Spleen (tissue), 11 donors: Measurements from ENCODE around the gene CACNB2. TPM values are rescaled to one million over a fixed set of nuclear protein-coding genes. Genes with fewer than 3 reads are reported as not detected.

Experiments
- DNase-seq: peaks from one replicate; pipeline ENCODE4 v3.0.0-alpha.2; 2020
- H3K27ac ChIP-seq, 8 donors: fragments of 200-600 bp; sonication (generic) in 7 of 8; 1 replicate in 4 of 8; 2 replicates in 4 of 8; pipeline versions ENCODE4 v1.5.0 to v1.8.0; 2016 to 2021; ENCODE audit warnings: inconsistent platforms in 4 of 8, mild to moderate bottlenecking in 4 of 8, moderate library complexity in 1 of 8
- H3K27me3 ChIP-seq, 7 donors: fragments of 200-600 bp; sonication (generic) in 6 of 7; replicated peaks in 1 of 7; 1 replicate in 4 of 7; 2 replicates in 3 of 7; pipeline versions ENCODE4 v1.5.0 to v1.8.0; 2016 to 2021; ENCODE audit warnings: inconsistent platforms in 3 of 7, mild to moderate bottlenecking in 1 of 7
- H3K36me3 ChIP-seq, 6 donors: fragments of 200-600 bp; sonication (generic) in 5 of 6; 1 replicate in 4 of 6; 2 replicates in 2 of 6; pipeline versions ENCODE4 v1.5.0 to v1.8.0; 2016 to 2021; ENCODE audit warnings: inconsistent platforms in 2 of 6
- H3K4me1 ChIP-seq, 6 donors: fragments of 200-600 bp; sonication (generic) in 5 of 6; 1 replicate in 3 of 6; 2 replicates in 3 of 6; pipeline versions ENCODE4 v1.5.0 to v1.8.0; 2016 to 2021; ENCODE audit warnings: inconsistent platforms in 3 of 6
- H3K4me3 ChIP-seq, 8 donors: fragments of 200-600 bp; sonication (generic) in 7 of 8; 1 replicate in 4 of 8; 2 replicates in 4 of 8; pipeline versions ENCODE4 v1.5.0 to v1.8.0; 2016 to 2021; ENCODE audit warnings: inconsistent platforms in 4 of 8, mild to moderate bottlenecking in 4 of 8, moderate library complexity in 2 of 8
- H3K9me3 ChIP-seq, 8 donors: fragments of 200-600 bp; sonication (generic) in 7 of 8; 1 replicate in 4 of 8; 2 replicates in 4 of 8; pipeline versions ENCODE4 v1.5.0 to v1.8.0; 2016 to 2021; ENCODE audit warnings: inconsistent platforms in 4 of 8
- CTCF ChIP-seq, 11 experiments: fragments of 200-600 bp in 7 of 11; fragments of 450-650 bp in 4 of 11; sonication (generic) in 4 of 11; IDR thresholded peaks in 8 of 11; conservative IDR thresholded peaks in 3 of 11; 1 replicate in 7 of 11; 2 replicates in 4 of 11; pipeline versions ENCODE4 v1.4.0 to v1.8.0; 2016 to 2021; ENCODE audit warnings: antibody characterized with exemption in 11 of 11, inconsistent platforms in 4 of 11, mild to moderate bottlenecking in 1 of 11
- POLR2A ChIP-seq, 3 donors: fragments of 450-650 bp; IDR thresholded peaks; one replicate each; pipeline ENCODE4 v1.5.1; 2017; ENCODE audit warnings: antibody characterized with exemption in 3 of 3, mild to moderate bottlenecking in 1 of 3
- POLR2AphosphoS5 ChIP-seq, 3 donors: sonication (generic); formaldehyde crosslinking; IDR thresholded peaks; one replicate each; pipeline ENCODE4 v1.5.1; 2017; ENCODE audit warnings: antibody characterized with exemption in 3 of 3
- WGBS, 5 donors: extraction: QIAGEN DNeasy Blood & Tissue Kit in 3 of 5; methylation state at CpG; one replicate each; pipeline versions ENCODE4 v1.1.5 to v1.1.7; 2013 to 2018; 5-methylcytosine and 5-hydroxymethylcytosine counted together
- intact Hi-C: fragments of 100-400 bp; cut with DNase I; formaldehyde crosslinking; loops from one replicate; pipeline ENCODE4 v1.15.0; 2023; ENCODE audit warnings: low total_unique reads
- polyA plus RNA-seq, 3 donors: library from polyadenylated mRNA; stranded (reverse); fragments of 200-250 nt; gene quantifications; one replicate each; pipeline ENCODE4 v1.2.1, GENCODE V29; 2013
- total RNA-seq, 7 donors: library from RNA; depleted of rRNA in 3 of 7; stranded (reverse); fragments of >200 nt in 3 of 7; fragmentation: NEBNext Ultra II Directional in 4 of 7; extraction: Animal tissue kit (Norgen Biotek cat#: 25700) in 4 of 7; gene quantifications; one replicate each; pipeline versions ENCODE4 v1.1.0 to v1.2.1, GENCODE V29; 2016 to 2021
- donor health status: healthy with polysubstance abuse.
- donor health status: DM: no; HTN: no; CAD: no; lungs with moderate emphysema.
- donor health status: DM: no; HTN: no; CAD: no.
- donor health status: Bipolar disorder and iron deficiency.
- donor health status: healthy.
- donor health status: DM: no; HTN: no; CAD: no.
- donor health status: DM: yes; HTN: yes; CAD: no.

The CACNB2 gene
- total and polyA plus RNA-seq, 10 donors = 0.17 to 0.79 (median 0.44) TPM; not detected in 1

DNA sequence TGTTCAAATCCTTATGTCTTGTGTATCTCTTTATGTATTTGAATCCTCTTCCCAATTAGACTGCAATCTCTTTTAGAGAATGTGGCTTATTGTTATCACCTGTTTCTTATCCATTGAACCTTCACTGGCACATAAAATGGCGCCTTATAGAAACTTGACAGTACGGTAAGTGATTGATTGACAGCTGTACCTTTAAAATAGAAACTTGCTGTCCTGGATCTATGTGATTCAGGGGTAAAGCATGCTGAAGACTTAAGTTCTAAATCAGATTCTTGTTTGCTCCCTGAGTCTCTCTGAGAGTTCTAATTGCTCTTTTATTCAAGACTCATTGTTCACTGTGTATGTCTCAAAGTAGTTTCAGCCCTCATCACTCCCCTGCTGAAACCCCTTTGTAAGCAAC, 91.3 kb downstream of the CACNB2 start:
- TF ChIP-seq POLR2A (IDR thresholded peaks at IDR 0.05) (no peak), CTCF (IDR thresholded peaks at IDR 0.05 in 8 of 11, conservative IDR thresholded peaks at IDR 0.05 in 3 of 11) (no peak), POLR2AphosphoS5 (IDR thresholded peaks at IDR 0.05) (no peak)
- no peak for DNase-seq
- Histone ChIP-seq H3K4me3 (no peak overlapping the region), H3K27ac (no peak overlapping the region), H3K4me1 (no peaks in the 10 kb centered on the region), H3K9me3 (no peaks in the 10 kb centered on the region), H3K27me3 (no peaks in the 10 kb centered on the region), H3K36me3 (no peaks in the 10 kb centered on the region)
- intact Hi-C loops = no loop called here
- WGBS, 5 donors = 87 to 97% (median 95%) methylated on average over 2 of the region's 2 CpGs

GRCh38 chr10:18233775-18234174, 93.6 kb downstream of the CACNB2 start:
- 64 to 80% (median 73%) methylated on average over 8 of the region's 8 CpGs for WGBS, 5 donors
- intact Hi-C loops = no loop called here
- H3K9me3 ChIP-seq = no peaks in the 10 kb centered on the region
- H3K36me3 ChIP-seq = no peaks in the 10 kb centered on the region
- H3K27ac ChIP-seq = no peak overlapping the region
- no peak for TF ChIP-seq POLR2A (IDR thresholded peaks at IDR 0.05)
- no peak for TF ChIP-seq POLR2AphosphoS5 (IDR thresholded peaks at IDR 0.05)
- TF ChIP-seq CTCF (IDR thresholded peaks at IDR 0.05 in 8 of 11, conservative IDR thresholded peaks at IDR 0.05 in 3 of 11) = no peak
- H3K4me1 ChIP-seq = no peaks in the 10 kb centered on the region
- DNase-seq = no peak
- H3K27me3 ChIP-seq = no peaks in the 10 kb centered on the region
- no peak overlapping the region for H3K4me3 ChIP-seq

- Histone ChIP-seq H3K9me3 (no peaks in the 10 kb centered on the region), H3K27ac (no peak overlapping the region), H3K27me3 (no peaks in the 10 kb centered on the region), H3K4me1 (no peaks in the 10 kb centered on the region), H3K4me3 (no peak overlapping the region), H3K36me3 (no peaks in the 10 kb centered on the region)
- TF ChIP-seq POLR2A (IDR thresholded peaks at IDR 0.05) (no peak), CTCF (IDR thresholded peaks at IDR 0.05 in 8 of 11, conservative IDR thresholded peaks at IDR 0.05 in 3 of 11) (no peak), POLR2AphosphoS5 (IDR thresholded peaks at IDR 0.05) (no peak)
- intact Hi-C loops = no loop called here
- DNase-seq = no peak
- WGBS, 5 donors = 70 to 84% (median 80%) methylated on average over 4 of the region's 4 CpGs
These were observed 95.3 kb downstream of the CACNB2 start for GRCh38 chr10:18235477-18235876.

GRCh38 chr10:18236756-18237155, 96.5 kb downstream of the CACNB2 start:
- H3K36me3 ChIP-seq = no peaks in the 10 kb centered on the region
- no peak for DNase-seq
- intact Hi-C loops = no loop called here
- H3K4me3 ChIP-seq = no peak overlapping the region
- 70 to 84% (median 77%) methylated on average over 3 of the region's 3 CpGs for WGBS, 5 donors
- H3K4me1 ChIP-seq = no peaks in the 10 kb centered on the region
- H3K27me3 ChIP-seq = no peaks in the 10 kb centered on the region
- no peak overlapping the region for H3K27ac ChIP-seq
- no peak for TF ChIP-seq POLR2A (IDR thresholded peaks at IDR 0.05)
- no peaks in the 10 kb centered on the region for H3K9me3 ChIP-seq

DNA sequence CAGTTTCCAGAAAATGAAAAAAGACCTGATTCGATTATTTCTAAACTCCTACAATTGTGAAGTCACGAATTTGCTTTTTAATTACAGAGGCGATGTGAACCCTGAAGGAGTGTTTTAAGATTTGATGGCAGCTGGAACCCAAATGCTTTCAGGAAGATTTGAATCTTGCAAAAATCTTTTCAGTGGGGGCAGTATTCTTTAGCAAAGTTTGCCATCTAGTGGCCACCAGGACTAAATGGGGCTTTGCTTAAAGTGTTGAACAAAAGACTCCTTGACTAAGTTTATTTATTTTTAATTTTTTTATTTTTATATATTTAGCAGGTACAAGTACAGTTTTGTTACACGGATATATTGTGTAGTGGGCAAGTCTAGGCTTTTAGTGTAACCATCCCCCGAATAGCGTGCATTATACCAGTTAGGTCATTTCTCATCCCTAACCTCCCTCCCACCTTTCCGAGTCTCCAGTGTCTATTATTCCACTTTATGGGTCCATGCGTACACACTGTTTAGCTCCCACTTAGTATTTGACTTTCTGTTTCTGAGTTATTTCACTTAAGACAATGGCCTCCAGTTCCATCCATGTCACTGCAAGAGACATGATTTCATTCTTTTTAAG, 98.8 kb downstream of the CACNB2 start:
- Histone ChIP-seq H3K9me3 (no peaks in the 10 kb centered on the region), H3K27ac (no peak overlapping the region), H3K27me3 (no peaks in the 10 kb centered on the region), H3K4me3 (no peak overlapping the region), H3K4me1 (no peaks in the 10 kb centered on the region), H3K36me3 (no peaks in the 10 kb centered on the region)
- TF ChIP-seq POLR2A (IDR thresholded peaks at IDR 0.05) (no peak), POLR2AphosphoS5 (IDR thresholded peaks at IDR 0.05) (no peak), CTCF (IDR thresholded peaks at IDR 0.05 in 8 of 11, conservative IDR thresholded peaks at IDR 0.05 in 3 of 11) (peak in 7 of 11 experiments; percentile 31 to 56 (median 51))
- intact Hi-C loops = no loop called here
- 49 to 64% (median 58%) methylated on average over 8 of the region's 8 CpGs for WGBS, 5 donors
- DNase-seq = no peak
